Calu3 (cell line): Measurements from ENCODE around the gene FOXR1. TPM values are rescaled to one million over a fixed set of nuclear protein-coding genes. Genes with fewer than 3 reads are reported as not detected.

Experiments
- BruUV-seq: library from RNA; stranded (reverse); fragments of 400-500 nt; replicated peaks from 2 replicates; lab custom pipeline; 2021; lab: Mats Ljungman, UMichigan
- CTCF ChIA-PET: fragments of 300-600 bp; sonication (Branson Sonifier 250); formaldehyde crosslinking; loops from one replicate; lab custom pipeline; 2022; ENCODE audit warnings: antibody characterized with exemption; lab: Charles Lee
- DNase-seq: peaks from one replicate; pipeline ENCODE4 v3.0.0; 2022
- H3K27ac Mint-ChIP-seq: one replicate; pipeline ENCODE4 v1.8.0; 2022; ENCODE audit warnings: mixed read lengths; ENCODE audit not compliant: unreplicated experiment
- H3K27me3 Mint-ChIP-seq: one replicate; pipeline ENCODE4 v1.8.0; 2022; ENCODE audit warnings: mixed read lengths; ENCODE audit not compliant: unreplicated experiment
- H3K36me3 Mint-ChIP-seq: one replicate; pipeline ENCODE4 v1.8.0; 2022; ENCODE audit warnings: mild to moderate bottlenecking, moderate library complexity, mixed read lengths; ENCODE audit not compliant: insufficient read depth, unreplicated experiment
- H3K4me1 Mint-ChIP-seq: one replicate; pipeline ENCODE4 v1.8.0; 2022; ENCODE audit warnings: mild to moderate bottlenecking, low read depth, mixed read lengths; ENCODE audit not compliant: unreplicated experiment
- H3K4me3 Mint-ChIP-seq: one replicate; pipeline ENCODE4 v1.8.0; 2022; ENCODE audit warnings: mild to moderate bottlenecking, low read depth, moderate library complexity, mixed read lengths; ENCODE audit not compliant: unreplicated experiment
- H3K9me3 Mint-ChIP-seq: one replicate; pipeline ENCODE4 v1.8.0; 2022; ENCODE audit warnings: low read depth, mixed read lengths; ENCODE audit not compliant: unreplicated experiment
- CTCF ChIP-seq: fragments of 200-600 bp; IDR thresholded peaks from one replicate; pipeline ENCODE4 v1.8.0; 2022; ENCODE audit warnings: antibody characterized with exemption; ENCODE audit not compliant: unreplicated experiment
- intact Hi-C: fragments of 100-400 bp; cut with micrococcal nuclease; formaldehyde crosslinking; loops from one replicate; pipeline ENCODE4 v1.10.0; 2022; ENCODE audit not compliant: unreplicated experiment
- total RNA-seq: library from RNA; stranded (reverse); gene quantifications from 2 replicates; pipeline ENCODE4 v1.2.3, GENCODE V29; 2022

The FOXR1 gene
- total RNA-seq, 1 experiment from 2014 or later, result not detected

- H3K4me3 Mint-ChIP-seq, result no peak overlapping the region
- H3K27me3 Mint-ChIP-seq, result no peaks in the 10 kb centered on the region
- H3K36me3 Mint-ChIP-seq, result peaks cover 36% of the 10 kb centered on the region
- DNase-seq, result no peak
- CTCF ChIA-PET, result no interaction called here
- H3K27ac Mint-ChIP-seq, result no peak overlapping the region
- H3K9me3 Mint-ChIP-seq, result no peaks in the 10 kb centered on the region
- no TSS peak for BruUV-seq
- peaks cover 24% of the 10 kb centered on the region for H3K4me1 Mint-ChIP-seq
- intact Hi-C loops, result no loop called here
- no peak for TF ChIP-seq CTCF
Measured at GRCh38 chr11:119026970-119027369, 55.4 kb downstream of the FOXR1 start.

GRCh38 chr11:119027561-119028345, 56.2 kb downstream of the FOXR1 start:
- CTCF ChIA-PET, result no interaction called here
- no peak for TF ChIP-seq CTCF
- no peaks in the 10 kb centered on the region for H3K27me3 Mint-ChIP-seq
- H3K27ac Mint-ChIP-seq, result no peak overlapping the region
- H3K36me3 Mint-ChIP-seq, result peaks cover 36% of the 10 kb centered on the region
- no TSS peak for BruUV-seq
- peaks cover 24% of the 10 kb centered on the region for H3K4me1 Mint-ChIP-seq
- peak overlapping the region; percentile 17 for H3K4me3 Mint-ChIP-seq
- intact Hi-C loops, result no loop called here
- H3K9me3 Mint-ChIP-seq, result no peaks in the 10 kb centered on the region
- DNase-seq, result no peak

- H3K36me3 Mint-ChIP-seq, result peaks cover 29% of the 10 kb centered on the region
- intact Hi-C loops, result no loop called here
- peaks cover 24% of the 10 kb centered on the region for H3K4me1 Mint-ChIP-seq
- DNase-seq, result peak; percentile 8
- TF ChIP-seq CTCF, result no peak
- no peaks in the 10 kb centered on the region for H3K27me3 Mint-ChIP-seq
- CTCF ChIA-PET, result no interaction called here
- peak overlapping the region; percentile 76 for H3K4me3 Mint-ChIP-seq
- no TSS peak for BruUV-seq
- H3K9me3 Mint-ChIP-seq, result no peaks in the 10 kb centered on the region
- no peak overlapping the region for H3K27ac Mint-ChIP-seq
Measured at GRCh38 chr11:119028346-119029068, 56.9 kb downstream of the FOXR1 start.

GRCh38 chr11:119029069-119029339, 57.4 kb downstream of the FOXR1 start:
- DNase-seq, result no peak

More at GRCh38 chr11:119029069-119029339, 57.4 kb downstream of the FOXR1 start:
- H3K4me1 Mint-ChIP-seq, result peaks cover 24% of the 10 kb centered on the region
- H3K36me3 Mint-ChIP-seq, result peaks cover 27% of the 10 kb centered on the region
- H3K4me3 Mint-ChIP-seq, result peak overlapping the region; percentile 76
- TF ChIP-seq CTCF, result no peak
- CTCF ChIA-PET, result no interaction called here
- H3K27me3 Mint-ChIP-seq, result no peaks in the 10 kb centered on the region
- intact Hi-C loops, result no loop called here
- H3K27ac Mint-ChIP-seq, result peak overlapping the region; percentile 50
- H3K9me3 Mint-ChIP-seq, result no peaks in the 10 kb centered on the region
- no TSS peak for BruUV-seq
